H9 (cell line): ENCODE results near the gene RPS6KA4. TPM values are rescaled to one million over a fixed set of nuclear protein-coding genes. Genes with fewer than 3 reads are reported as not detected.
A peak's percentile ranks its signal among the peaks of the same experiment; 100 is the strongest.

Experiments
- DNase-seq: peaks from one replicate; pipeline ENCODE4 v3.0.0-alpha.2; 2017
- H2AFZ ChIP-seq: one replicate; pipeline ENCODE4 v1.6.1; 2013; ENCODE audit warnings: mild to moderate bottlenecking, low read length, control low read depth, moderate library complexity
- H2AK5ac ChIP-seq: 2 replicates; pipeline ENCODE4 v1.6.1; 2013; ENCODE audit warnings: low read length, control low read depth, mixed read lengths; ENCODE audit not compliant: insufficient read length
- H2BK120ac ChIP-seq: one replicate; pipeline ENCODE4 v1.6.1; 2013; ENCODE audit warnings: low read depth, mild to moderate bottlenecking, low read length, control low read depth, inconsistent platforms; ENCODE audit not compliant: poor library complexity, severe bottlenecking
- H2BK12ac ChIP-seq: 2 replicates; pipeline ENCODE4 v1.6.1; 2013; ENCODE audit warnings: low read length, control low read depth, mixed read lengths, low read depth; ENCODE audit not compliant: insufficient read length
- H2BK15ac ChIP-seq: 2 replicates; pipeline ENCODE4 v1.6.1; 2013; ENCODE audit warnings: low read depth, low read length, control low read depth
- H2BK20ac ChIP-seq: one replicate; pipeline ENCODE4 v1.6.1; 2013; ENCODE audit warnings: low read depth, mild to moderate bottlenecking, low read length, control low read depth, inconsistent platforms; ENCODE audit not compliant: poor library complexity, severe bottlenecking
- H2BK5ac ChIP-seq: 2 replicates; pipeline ENCODE4 v1.6.1; 2013; ENCODE audit warnings: low read length, control low read depth, mixed read lengths; ENCODE audit not compliant: insufficient read length
- H3K14ac ChIP-seq: 2 replicates; pipeline ENCODE4 v1.6.1; 2013; ENCODE audit warnings: low read length, control low read depth; ENCODE audit not compliant: insufficient read depth
- H3K18ac ChIP-seq: 2 replicates; pipeline ENCODE4 v1.6.1; 2013; ENCODE audit warnings: low read depth, mild to moderate bottlenecking, mixed read lengths, low read length, control low read depth; ENCODE audit not compliant: insufficient read length
- H3K23ac ChIP-seq: 2 replicates; pipeline ENCODE4 v1.6.1; 2013; ENCODE audit warnings: low read length, control low read depth, mixed read lengths, low read depth; ENCODE audit not compliant: insufficient read length
- H3K23me2 ChIP-seq: 2 replicates; pipeline ENCODE4 v1.6.1; 2013; ENCODE audit warnings: low read depth, mild to moderate bottlenecking, mixed read lengths, low read length, control low read depth; ENCODE audit not compliant: insufficient read length, poor library complexity, severe bottlenecking
- H3K27ac ChIP-seq: 2 replicates; pipeline ENCODE4 v1.5.1; 2013; ENCODE audit warnings: low read length, control low read depth, mixed read lengths, low read depth; ENCODE audit not compliant: insufficient read length
- H3K27me3 ChIP-seq: 2 replicates; pipeline ENCODE4 v1.6.1; 2013; ENCODE audit warnings: low read length, control low read depth, inconsistent platforms; ENCODE audit not compliant: insufficient read depth
- H3K4ac ChIP-seq: 2 replicates; pipeline ENCODE4 v1.6.1; 2013; ENCODE audit warnings: low read depth, mild to moderate bottlenecking, control low read depth, inconsistent platforms, low read length, moderate library complexity
- H3K4me1 ChIP-seq: 2 replicates; pipeline ENCODE4 v1.6.1; 2013; ENCODE audit warnings: low read length, control low read depth, inconsistent platforms; ENCODE audit not compliant: insufficient read depth
- H3K4me2 ChIP-seq: 2 replicates; pipeline ENCODE4 v1.6.1; 2013; ENCODE audit warnings: low read length, control low read depth, mixed read lengths; ENCODE audit not compliant: insufficient read length, insufficient read depth
- H3K56ac ChIP-seq: 2 replicates; pipeline ENCODE4 v1.6.1; 2013; ENCODE audit warnings: low read depth, mild to moderate bottlenecking, mixed read lengths, low read length, control low read depth; ENCODE audit not compliant: insufficient read length
- H3K79me1 ChIP-seq: 2 replicates; pipeline ENCODE4 v1.6.1; 2013; ENCODE audit warnings: low read depth, mild to moderate bottlenecking, moderate library complexity, low read length, control low read depth, inconsistent platforms; ENCODE audit not compliant: insufficient read depth, poor library complexity, severe bottlenecking
- H3K79me2 ChIP-seq: 2 replicates; pipeline ENCODE4 v1.6.1; 2013; ENCODE audit warnings: low read length, control low read depth, inconsistent platforms; ENCODE audit not compliant: insufficient read depth
- H3K9ac ChIP-seq: 2 replicates; pipeline ENCODE4 v1.6.1; 2013; ENCODE audit warnings: low read length, control low read depth, mixed read lengths; ENCODE audit not compliant: insufficient read length; ENCODE audit errors: extremely low read depth
- H3K9me3 ChIP-seq: one replicate; pipeline ENCODE4 v1.6.1; 2013; ENCODE audit warnings: low read depth, low read length, inconsistent platforms; ENCODE audit not compliant: control insufficient read depth
- H3T11ph ChIP-seq: one replicate; pipeline ENCODE4 v1.6.1; 2013; ENCODE audit warnings: mild to moderate bottlenecking, low read length, control low read depth, inconsistent platforms
- H4K20me1 ChIP-seq: one replicate; pipeline ENCODE4 v1.6.1; 2013; ENCODE audit not compliant: control insufficient read depth, insufficient read length, insufficient read depth
- H4K5ac ChIP-seq: 2 replicates; pipeline ENCODE4 v1.6.1; 2013; ENCODE audit warnings: low read depth, mild to moderate bottlenecking, mixed read lengths, low read length, control low read depth; ENCODE audit not compliant: insufficient read length
- H4K8ac ChIP-seq: replicated peaks from 2 replicates; pipeline ENCODE4 v1.6.1; 2013; ENCODE audit warnings: low read length, control low read depth, mixed read lengths, low read depth; ENCODE audit not compliant: insufficient read length
- H4K91ac ChIP-seq: 2 replicates; pipeline ENCODE4 v1.6.1; 2013; ENCODE audit warnings: low read depth, mild to moderate bottlenecking, moderate library complexity, mixed read lengths, low read length, control low read depth; ENCODE audit not compliant: insufficient read length
- H3K27ac Mint-ChIP-seq, 3 experiments: 2 replicates in 2 of 3; 3 replicates in 1 of 3; pipeline ENCODE4 v1.8.0; 2020 to 2021; ENCODE audit warnings: mixed read lengths in 3 of 3, mild to moderate bottlenecking in 1 of 3, moderate library complexity in 1 of 3
- H3K27me3 Mint-ChIP-seq: 2 replicates; pipeline ENCODE4 v1.8.0; 2021; ENCODE audit warnings: low read depth, mild to moderate bottlenecking, moderate library complexity, mixed read lengths
- H3K36me3 Mint-ChIP-seq, 3 experiments: 2 replicates in 2 of 3; 3 replicates in 1 of 3; pipeline ENCODE4 v1.8.0; 2020 to 2021; ENCODE audit warnings: low read depth in 3 of 3, mixed read lengths in 3 of 3; ENCODE audit not compliant: insufficient read depth in 1 of 3
- H3K4me1 Mint-ChIP-seq, 2 experiments: 2 replicates each; pipeline ENCODE4 v1.8.0; 2020; ENCODE audit warnings: mixed read lengths in 2 of 2
- H3K4me3 Mint-ChIP-seq, 2 experiments: 2 replicates in 1 of 2; 3 replicates in 1 of 2; pipeline ENCODE4 v1.8.0; 2020 to 2021; ENCODE audit warnings: mild to moderate bottlenecking in 2 of 2, mixed read lengths in 2 of 2, moderate library complexity in 1 of 2
- H3K9me3 Mint-ChIP-seq, 2 experiments: 2 replicates in 1 of 2; 3 replicates in 1 of 2; pipeline ENCODE4 v1.8.0; 2020; ENCODE audit warnings: mild to moderate bottlenecking in 2 of 2, mixed read lengths in 2 of 2, moderate library complexity in 1 of 2
- WGBS: extraction: QIAGEN DNeasy Blood & Tissue Kit; methylation state at CpG from one replicate; pipeline ENCODE4 v1.1.7; 2013; ENCODE audit warnings: missing lambda C conversion rate, low lambda C conversion rate, mixed read lengths; ENCODE audit not compliant: insufficient read length; ENCODE audit errors: extremely low coverage; 5-methylcytosine and 5-hydroxymethylcytosine counted together
- total RNA-seq: library from RNA; stranded (reverse); gene quantifications from 2 replicates; pipeline ENCODE4 v1.2.1, GENCODE V29; 2021
- TF ChIP-seq, protein P1 (sequence below): fragments of 200-600 bp; sonication (generic); conservative IDR thresholded peaks from 3 replicates; pipeline ENCODE4 v1.8.0; 2021; ENCODE audit warnings: antibody characterized with exemption, mild to moderate bottlenecking

RPS6KA4 gene
- total RNA-seq, 1 experiment from 2014 or later: 10.8 TPM

DNA sequence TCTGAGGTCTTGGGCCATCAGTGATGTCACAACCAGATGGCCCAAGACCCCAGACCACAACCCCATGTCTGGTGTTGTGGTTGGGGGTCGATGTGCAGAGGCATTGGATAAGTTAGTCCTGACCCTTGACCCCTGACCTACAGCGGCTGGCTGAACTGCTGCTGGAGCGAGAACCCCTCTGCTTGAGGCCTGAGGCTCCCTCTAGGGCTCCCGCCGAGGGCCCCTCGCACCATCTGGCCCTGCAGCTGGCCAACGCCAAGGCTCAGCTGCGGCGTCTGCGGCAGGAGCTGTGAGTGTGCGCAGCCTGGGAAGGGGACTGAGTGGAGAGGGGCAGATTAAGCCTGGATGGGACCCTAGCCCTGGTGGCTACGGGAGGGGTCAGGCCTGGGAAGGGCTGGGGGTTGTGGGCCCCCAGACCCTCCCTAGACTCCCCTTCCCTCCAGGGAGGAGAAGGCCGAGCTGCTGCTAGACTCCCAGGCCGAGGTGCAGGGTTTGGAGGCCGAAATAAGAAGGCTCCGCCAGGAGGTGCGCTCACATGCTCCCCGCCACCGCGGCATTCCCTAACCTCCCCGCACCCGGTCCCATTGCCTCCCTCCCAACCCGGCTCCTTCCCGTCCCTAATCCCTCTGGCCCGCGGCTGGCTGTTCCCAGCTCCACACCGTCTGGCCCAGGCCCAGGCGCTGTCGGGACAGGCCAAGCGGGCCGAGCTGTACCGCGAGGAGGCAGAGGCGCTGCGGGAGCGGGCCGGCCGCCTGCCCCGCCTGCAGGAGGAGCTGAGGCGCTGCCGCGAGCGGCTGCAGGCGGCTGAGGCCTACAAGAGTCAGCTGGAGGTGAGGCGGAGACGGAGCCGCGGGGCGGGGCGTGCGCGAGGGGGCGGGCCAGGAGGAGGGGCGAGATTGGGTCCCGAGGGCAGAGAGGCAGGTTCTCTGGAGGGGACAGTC lies 16.8 kb upstream of the RPS6KA4 start:
- Histone ChIP-seq H2BK15ac (no peak overlapping the region), H3K4me1 (no peaks in the 10 kb centered on the region; the same call in 1 of the 2 replicates), H3K27ac (no peak overlapping the region), H2BK120ac (no peak overlapping the region), H4K20me1 (peaks cover 3% of the 10 kb centered on the region), H2BK12ac (no peak overlapping the region), H3T11ph (no peak overlapping the region), H2AK5ac (no peak overlapping the region), H3K27me3 (no peaks in the 10 kb centered on the region), H3K79me1 (no peaks in the 10 kb centered on the region), H3K9ac (no peak overlapping the region), H3K23ac (no peak overlapping the region), H3K9me3 (no peaks in the 10 kb centered on the region), H4K8ac (no peak overlapping the region), H3K14ac (peak overlapping the region; percentile 66; the same call in 1 of the 2 replicates), H4K5ac (no peak overlapping the region), H3K56ac (no peak overlapping the region), H3K23me2 (peaks cover 17% of the 10 kb centered on the region), H3K79me2 (no peaks in the 10 kb centered on the region), H3K4ac (no peak overlapping the region), H4K91ac (no peak overlapping the region), H2BK20ac (no peak overlapping the region), H3K4me2 (peak overlapping the region; percentile 49), H2BK5ac (no peak overlapping the region), H2AFZ (no peak overlapping the region), H3K18ac (no peak overlapping the region)
- Mint-ChIP-seq H3K36me3 (0 out of 7 replicates have a peak, but pooled peaks cover 0 to 2% (median 0%) of the 10 kb centered on the region in 3 experiments), H3K27ac (no peak overlapping the region; a peak in 1 of 7 replicates), H3K27me3 (peaks cover 18% of the 10 kb centered on the region), H3K9me3 (no peaks in the 10 kb centered on the region), H3K4me1 (peaks cover 7 to 31% of the 10 kb centered on the region in 2 experiments), H3K4me3 (peak overlapping the region; percentile 49 to 84)
- WGBS: no CpG with 5 or more reads among the region's 55 CpGs
- TF ChIP-seq, protein P1, sequence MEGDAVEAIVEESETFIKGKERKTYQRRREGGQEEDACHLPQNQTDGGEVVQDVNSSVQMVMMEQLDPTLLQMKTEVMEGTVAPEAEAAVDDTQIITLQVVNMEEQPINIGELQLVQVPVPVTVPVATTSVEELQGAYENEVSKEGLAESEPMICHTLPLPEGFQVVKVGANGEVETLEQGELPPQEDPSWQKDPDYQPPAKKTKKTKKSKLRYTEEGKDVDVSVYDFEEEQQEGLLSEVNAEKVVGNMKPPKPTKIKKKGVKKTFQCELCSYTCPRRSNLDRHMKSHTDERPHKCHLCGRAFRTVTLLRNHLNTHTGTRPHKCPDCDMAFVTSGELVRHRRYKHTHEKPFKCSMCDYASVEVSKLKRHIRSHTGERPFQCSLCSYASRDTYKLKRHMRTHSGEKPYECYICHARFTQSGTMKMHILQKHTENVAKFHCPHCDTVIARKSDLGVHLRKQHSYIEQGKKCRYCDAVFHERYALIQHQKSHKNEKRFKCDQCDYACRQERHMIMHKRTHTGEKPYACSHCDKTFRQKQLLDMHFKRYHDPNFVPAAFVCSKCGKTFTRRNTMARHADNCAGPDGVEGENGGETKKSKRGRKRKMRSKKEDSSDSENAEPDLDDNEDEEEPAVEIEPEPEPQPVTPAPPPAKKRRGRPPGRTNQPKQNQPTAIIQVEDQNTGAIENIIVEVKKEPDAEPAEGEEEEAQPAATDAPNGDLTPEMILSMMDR: peak; percentile 59
- DNase-seq: peak; percentile 96
